ENCODE measurements around the gene ITGAE.

Gene ITGAE

GRCh38 chr17:3818786-3819185 is 17.8 kb upstream of the ITGAE start:
- DNase-seq: no peak

- no peak for DNase-seq
Measured at GRCh38 chr17:3817851-3818605, 17.0 kb upstream of the ITGAE start.

- DNase-seq: no peak
Measured at GRCh38 chr17:3815925-3816324, 14.9 kb upstream of the ITGAE start.

- no peak for DNase-seq
Measured at GRCh38 chr17:3815122-3815521, 14.1 kb upstream of the ITGAE start.

GRCh38 chr17:3814361-3814760 is 13.4 kb upstream of the ITGAE start:
- DNase-seq: no peak

GRCh38 chr17:3813171-3813570 is 12.2 kb upstream of the ITGAE start:
- no peak for DNase-seq

- DNase-seq: no peak
Measured at GRCh38 chr17:3812771-3813170, 11.8 kb upstream of the ITGAE start.

- DNase-seq: no peak
Measured at GRCh38 chr17:3812284-3812683, 11.3 kb upstream of the ITGAE start.

GRCh38 chr17:3810019-3810418 is 9.0 kb upstream of the ITGAE start:
- DNase-seq: no peak

- DNase-seq: no peak
Measured at GRCh38 chr17:3809135-3809534, 8.1 kb upstream of the ITGAE start.

GRCh38 chr17:3808701-3809100 is 7.7 kb upstream of the ITGAE start:
- no peak for DNase-seq

GRCh38 chr17:3805581-3805980 is 4.6 kb upstream of the ITGAE start:
- DNase-seq: no peak

- DNase-seq: no peak
Measured at GRCh38 chr17:3804503-3804931, 3.5 kb upstream of the ITGAE start.

GRCh38 chr17:3803308-3803640 is 2.3 kb upstream of the ITGAE start:
- DNase-seq: no peak

- DNase-seq: peak; percentile 62
Measured at GRCh38 chr17:3802461-3803307, 1.7 kb upstream of the ITGAE start.

- no peak for DNase-seq
Measured at GRCh38 chr17:3801792-3802191, 804 bp upstream of the ITGAE start.

- DNase-seq: no peak
Measured at GRCh38 chr17:3801347-3801746, 359 bp upstream of the ITGAE start.

- DNase-seq: no peak
Measured at GRCh38 chr17:3799181-3799945, 1.6 kb downstream of the ITGAE start.

- no peak for DNase-seq
Measured at GRCh38 chr17:3798273-3799180, 2.5 kb downstream of the ITGAE start.

- no peak for DNase-seq
Measured at GRCh38 chr17:3796822-3797170, 4.2 kb downstream of the ITGAE start.

GRCh38 chr17:3796110-3796821 is 4.7 kb downstream of the ITGAE start:
- DNase-seq: no peak

All from fibroblast of skin of back (primary cell).